Esophagus (tissue), 2 donors: ENCODE results near the gene ELAVL3. TPM values are rescaled to one million over a fixed set of nuclear protein-coding genes. Genes with fewer than 3 reads are reported as not detected.
A peak's percentile ranks its signal among the peaks of the same experiment; 100 is the strongest.

ENCODE experiments used
- H3K27ac ChIP-seq, 2 donors: one replicate each; pipeline ENCODE4 v1.5.1; 2013; ENCODE audit warnings: low read depth in 2 of 2, mild to moderate bottlenecking in 2 of 2, inconsistent platforms in 1 of 2, low read length in 1 of 2, moderate library complexity in 1 of 2
- H3K27me3 ChIP-seq, 2 donors: one replicate each; pipeline ENCODE4 v1.6.1; 2013; ENCODE audit warnings: low read length in 2 of 2, control low read depth in 1 of 2, mild to moderate bottlenecking in 1 of 2; ENCODE audit not compliant: insufficient read depth in 2 of 2, control insufficient read depth in 1 of 2
- H3K36me3 ChIP-seq, 2 donors: one replicate each; pipeline ENCODE4 v1.6.1; 2013; ENCODE audit warnings: low read length in 1 of 2; ENCODE audit not compliant: control insufficient read depth in 2 of 2, insufficient read depth in 2 of 2
- H3K4me1 ChIP-seq, 2 donors: one replicate each; pipeline ENCODE4 v1.6.1; 2013; ENCODE audit warnings: low read length in 1 of 2; ENCODE audit not compliant: control insufficient read depth in 2 of 2, insufficient read depth in 2 of 2
- H3K4me3 ChIP-seq, 2 donors: one replicate each; pipeline ENCODE4 v1.5.1; 2013; ENCODE audit warnings: low read length in 2 of 2, mild to moderate bottlenecking in 2 of 2, low read depth in 1 of 2, moderate library complexity in 1 of 2
- H3K9me3 ChIP-seq, 2 donors: one replicate each; pipeline ENCODE4 v1.6.1; 2013; ENCODE audit warnings: mild to moderate bottlenecking in 2 of 2, low read depth in 1 of 2, low read length in 1 of 2, moderate library complexity in 1 of 2; ENCODE audit not compliant: control insufficient read depth in 2 of 2, insufficient read depth in 1 of 2
- WGBS, 2 donors: extraction: QIAGEN DNeasy Blood & Tissue Kit; methylation state at CpG; one replicate each; pipeline ENCODE4 v1.1.7; 2013; 5-methylcytosine and 5-hydroxymethylcytosine counted together
- polyA plus RNA-seq, 2 donors: library from polyadenylated mRNA; stranded (reverse); fragments of 200-250 nt; gene quantifications; one replicate each; pipeline ENCODE4 v1.2.3, GENCODE V29; 2013
- donor health status: healthy with polysubstance abuse.
- donor health status: Bipolar disorder and iron deficiency.

ELAVL3 gene
- polyA plus RNA-seq, 2 donors = not detected

DNA sequence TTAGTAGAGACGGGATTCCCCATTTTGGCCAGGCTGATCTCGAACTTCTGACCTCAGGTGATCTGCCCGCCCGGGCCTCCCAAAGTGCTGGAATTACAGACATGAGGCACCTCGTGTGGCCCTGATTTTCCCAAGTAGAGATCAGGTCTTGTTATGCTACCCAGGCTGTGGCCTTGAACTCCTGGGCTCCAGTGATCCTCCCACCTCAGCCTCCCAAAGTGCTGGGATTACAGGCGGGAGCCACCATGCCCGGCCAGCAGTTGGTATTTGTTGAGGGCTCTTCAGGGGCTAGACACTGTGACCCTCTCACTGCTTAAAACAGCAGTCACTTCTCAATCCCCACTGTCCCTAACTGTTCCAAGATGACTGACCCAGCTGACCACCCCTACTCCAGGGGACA lies 8.5 kb upstream of the ELAVL3 start:
- Histone ChIP-seq H3K4me3 (no peak overlapping the region), H3K9me3 (no peaks in the 10 kb centered on the region), H3K4me1 (no peaks in the 10 kb centered on the region), H3K36me3 (peaks cover 0 to 21% of the 10 kb centered on the region in 2 donors), H3K27ac (no peak overlapping the region), H3K27me3 (no peaks in the 10 kb centered on the region)
- WGBS, 2 donors = 93 to 95% methylated on average over 7 of the region's 7 CpGs

DNA sequence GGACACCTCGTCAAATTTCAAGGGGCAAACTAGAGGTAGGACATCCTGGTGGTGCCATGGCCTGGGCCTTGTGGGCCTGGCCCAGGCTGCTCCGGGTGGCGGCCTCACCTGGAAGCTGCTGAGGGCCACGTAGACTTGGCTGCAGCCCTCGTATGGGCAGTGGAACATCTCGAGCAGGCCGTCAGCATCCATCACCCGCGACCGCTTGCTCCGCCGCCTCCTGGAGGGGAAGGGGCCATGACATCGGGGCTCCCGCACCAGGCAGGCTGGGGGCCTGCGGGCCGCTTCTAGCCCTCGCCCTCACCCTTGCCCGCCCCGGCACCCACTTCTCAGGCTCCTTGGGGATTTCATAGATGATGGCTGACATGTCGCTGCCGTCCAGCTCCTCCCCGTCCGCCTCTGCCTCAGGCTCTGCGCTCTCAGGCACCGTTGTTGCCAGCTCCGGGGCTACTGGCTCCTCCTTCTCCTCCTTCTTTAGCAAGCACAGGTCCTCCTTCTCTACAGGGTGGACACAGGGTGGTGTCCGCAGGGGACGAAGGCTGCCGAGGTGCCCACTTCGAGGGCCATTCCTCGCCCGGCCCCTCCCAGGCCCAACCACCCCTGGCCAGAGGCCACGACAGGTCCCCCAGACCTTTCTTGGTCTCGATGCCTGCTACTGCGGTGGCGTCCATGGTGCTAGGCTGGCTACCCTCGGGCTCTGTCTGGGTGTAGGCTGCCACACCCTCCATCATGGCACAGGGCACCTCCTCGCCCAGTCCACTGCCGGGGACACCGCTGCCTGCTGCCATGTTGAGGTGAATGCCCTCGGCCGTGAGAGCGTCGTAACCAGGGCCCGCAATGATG lies 6.0 kb upstream of the ELAVL3 start:
- 88 to 89% methylated on average over 41 to 45 of the region's 45 CpGs for WGBS, 2 donors
- Histone ChIP-seq H3K27me3 (peaks cover 0 to under 1% of the 10 kb centered on the region in 2 donors), H3K4me1 (peaks cover 0 to 5% of the 10 kb centered on the region in 2 donors), H3K4me3 (no peak overlapping the region), H3K9me3 (peaks cover 0 to under 1% of the 10 kb centered on the region in 2 donors), H3K27ac (no peak overlapping the region), H3K36me3 (peaks cover 0 to 21% of the 10 kb centered on the region in 2 donors)

DNA sequence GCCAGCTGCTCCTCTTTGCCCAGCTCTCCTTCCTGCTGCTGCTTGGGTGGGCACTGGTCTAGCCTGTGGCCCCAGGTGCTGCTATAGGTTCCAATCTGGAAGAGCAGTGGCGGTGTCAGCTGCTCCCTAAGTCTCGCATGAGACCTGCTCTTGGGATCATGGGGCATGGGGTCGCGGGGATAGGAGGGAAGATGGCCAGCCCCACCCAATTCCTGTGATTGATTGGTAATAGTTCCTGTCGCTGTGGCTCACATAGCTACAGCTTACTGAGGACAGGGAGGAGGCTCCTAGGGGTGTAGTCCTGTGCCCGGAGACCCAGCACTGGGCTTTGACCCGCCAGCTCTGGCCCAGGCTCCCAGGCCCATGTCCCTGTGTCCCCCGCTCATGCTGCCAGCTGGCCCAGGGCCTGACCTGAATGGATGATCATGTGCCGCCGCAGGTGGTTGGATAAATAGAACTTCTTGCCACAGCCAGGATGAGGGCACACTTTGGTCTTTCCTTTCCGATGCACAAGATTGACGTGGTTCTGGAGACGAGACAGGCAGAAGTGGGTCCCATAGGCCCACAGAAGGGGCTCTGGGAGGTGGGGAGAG lies 4.5 kb upstream of the ELAVL3 start:
- H3K36me3 ChIP-seq = peaks cover 0 to 17% of the 10 kb centered on the region in 2 donors

DNA sequence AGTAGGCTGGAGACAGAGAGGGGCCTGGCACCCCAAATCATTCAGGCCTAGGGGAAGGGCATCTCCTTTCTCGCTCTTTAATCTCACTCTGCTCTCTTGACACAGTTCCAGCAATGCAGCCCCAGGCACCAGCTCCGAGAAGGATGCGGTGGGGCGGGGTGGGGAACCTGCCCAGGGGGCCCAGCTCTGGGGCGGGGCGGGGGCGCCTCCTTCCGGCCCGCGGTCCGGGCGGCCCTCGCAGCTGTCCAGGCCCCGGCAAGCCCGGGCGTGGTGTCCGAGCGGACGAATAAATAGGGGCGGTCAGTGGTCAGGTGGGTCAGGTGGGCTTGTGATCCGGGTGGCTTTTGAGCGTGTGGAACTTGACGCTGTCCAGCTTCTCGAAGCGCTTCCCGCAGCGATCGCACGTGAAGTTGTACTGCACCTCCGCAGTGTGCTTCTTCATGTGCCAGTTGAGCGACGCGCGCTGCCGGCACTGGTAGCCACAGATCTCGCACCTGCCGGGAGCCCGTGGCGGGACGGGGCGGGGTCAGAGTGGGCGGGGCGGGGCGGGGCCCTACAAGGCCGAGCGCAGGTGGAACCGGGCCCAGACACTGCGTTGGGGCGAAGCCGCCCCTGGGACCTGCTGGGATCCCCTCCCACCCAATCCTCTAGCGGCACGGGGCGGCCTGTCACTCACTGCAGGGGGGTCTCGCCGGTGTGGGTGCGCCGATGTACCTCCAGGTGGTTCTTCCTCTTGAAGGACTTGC lies 2.7 kb upstream of the ELAVL3 start:
- Histone ChIP-seq H3K4me3 (no peak overlapping the region), H3K27me3 (peaks cover 0 to 10% of the 10 kb centered on the region in 2 donors), H3K27ac (no peak overlapping the region), H3K9me3 (peaks cover 0 to 3% of the 10 kb centered on the region in 2 donors), H3K4me1 (peaks cover 7 to 8% of the 10 kb centered on the region in 2 donors), H3K36me3 (peaks cover 0 to 17% of the 10 kb centered on the region in 2 donors)
- WGBS, 2 donors = 71 to 78% methylated on average over 53 to 57 of the region's 57 CpGs

More for the DNA sequence above, 4.5 kb upstream of the ELAVL3 start:
- no peak overlapping the region for H3K27ac ChIP-seq
- H3K4me1 ChIP-seq = peaks cover 2 to 7% of the 10 kb centered on the region in 2 donors
- 87 to 89% methylated on average over 13 of the region's 13 CpGs for WGBS, 2 donors
- peaks cover 0 to 6% of the 10 kb centered on the region in 2 donors for H3K27me3 ChIP-seq
- H3K4me3 ChIP-seq = no peak overlapping the region
- H3K9me3 ChIP-seq = peaks cover 0 to 3% of the 10 kb centered on the region in 2 donors

DNA sequence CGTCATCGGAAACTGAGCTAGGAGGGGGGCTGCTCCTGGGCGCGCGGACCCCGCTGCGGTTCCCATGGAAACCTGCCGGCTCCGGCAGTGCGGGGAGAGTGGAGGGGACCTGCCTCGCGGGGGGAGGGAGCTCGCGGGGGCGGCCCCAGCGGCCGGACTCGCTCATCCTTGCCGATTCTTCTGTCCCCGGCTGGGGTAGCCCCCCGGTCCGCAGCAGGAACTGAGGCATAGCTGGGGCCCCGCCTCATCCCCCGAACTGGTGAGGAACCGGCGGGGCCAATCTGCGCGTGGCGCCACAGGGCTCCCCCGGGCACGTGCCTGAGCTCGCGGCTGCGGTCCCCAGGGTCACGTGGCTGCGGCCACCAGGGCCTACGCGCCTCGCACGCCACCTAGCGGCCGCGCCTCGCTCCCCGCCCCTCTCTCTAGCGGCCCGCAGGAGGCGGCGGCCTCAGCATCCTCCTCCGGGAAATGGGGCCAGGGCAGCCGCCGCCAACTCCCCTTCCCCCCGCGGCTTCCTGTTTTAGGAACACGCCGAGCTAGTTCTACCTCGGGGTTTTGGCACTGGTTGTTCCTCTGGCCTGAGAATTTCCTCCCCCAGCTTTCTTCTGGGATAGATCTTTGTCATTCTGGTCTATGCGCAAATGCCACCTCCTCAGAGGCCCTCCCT lies 1.7 kb upstream of the ELAVL3 start:
- Histone ChIP-seq H3K4me1 (peaks cover 7 to 8% of the 10 kb centered on the region in 2 donors), H3K9me3 (peaks cover 0 to 3% of the 10 kb centered on the region in 2 donors), H3K27me3 (peaks cover 0 to 10% of the 10 kb centered on the region in 2 donors), H3K27ac (no peak overlapping the region), H3K36me3 (peaks cover 0 to 15% of the 10 kb centered on the region in 2 donors), H3K4me3 (peak overlapping the region in 1 of 2 donors; percentile 8)
- 2 to 3% methylated on average over 49 to 58 of the region's 58 CpGs for WGBS, 2 donors

DNA sequence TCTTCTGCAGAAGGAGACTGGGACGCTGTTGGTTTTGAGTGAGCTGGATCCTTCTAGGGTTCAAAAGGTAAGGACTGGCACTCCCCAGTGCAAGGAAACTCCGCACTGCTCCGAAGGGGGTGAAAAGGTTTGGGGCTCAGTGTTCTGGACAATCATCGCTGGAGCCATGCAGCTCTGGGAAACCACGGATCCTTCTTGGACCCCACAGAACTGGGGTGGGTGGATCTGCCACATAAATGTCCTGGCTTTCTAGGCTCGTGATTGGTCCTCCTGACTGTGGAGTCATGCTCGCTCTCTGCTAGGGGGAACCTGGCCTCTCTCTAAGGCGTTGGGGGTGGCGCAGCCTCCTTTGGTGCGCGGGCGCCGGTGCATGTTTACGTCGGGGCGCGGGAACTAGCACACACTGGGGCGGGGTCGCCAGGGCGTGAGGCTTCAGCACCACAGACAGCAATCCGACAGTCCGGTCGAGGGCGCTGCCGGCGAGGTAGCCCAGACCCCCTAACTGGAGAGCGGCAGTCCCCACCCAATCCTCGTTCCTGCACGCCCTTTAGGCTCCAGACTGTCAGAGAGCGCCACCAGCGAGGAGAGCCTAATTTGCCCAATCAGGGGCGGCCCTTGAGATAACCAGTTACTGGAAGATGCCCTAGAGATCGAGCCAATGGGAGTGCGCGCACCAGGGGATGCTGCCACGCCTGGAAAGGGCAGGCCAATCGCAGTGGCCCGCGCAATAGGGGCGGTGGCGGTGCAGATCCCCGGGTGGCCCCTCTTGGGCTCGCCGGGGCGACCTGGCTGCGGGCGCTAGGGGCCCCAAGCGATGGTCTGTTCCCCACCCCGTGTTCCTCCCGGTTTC lies 913 bp upstream of the ELAVL3 start:
- peaks cover 0 to 10% of the 10 kb centered on the region in 2 donors for H3K27me3 ChIP-seq
- 4 to 7% methylated on average over 47 to 50 of the region's 50 CpGs for WGBS, 2 donors
- H3K4me3 ChIP-seq = peak overlapping the region in 1 of 2 donors; percentile 8
- H3K36me3 ChIP-seq = peaks cover 0 to 8% of the 10 kb centered on the region in 2 donors
- H3K27ac ChIP-seq = no peak overlapping the region
- H3K4me1 ChIP-seq = peaks cover 7 to 8% of the 10 kb centered on the region in 2 donors
- peaks cover 0 to 3% of the 10 kb centered on the region in 2 donors for H3K9me3 ChIP-seq

DNA sequence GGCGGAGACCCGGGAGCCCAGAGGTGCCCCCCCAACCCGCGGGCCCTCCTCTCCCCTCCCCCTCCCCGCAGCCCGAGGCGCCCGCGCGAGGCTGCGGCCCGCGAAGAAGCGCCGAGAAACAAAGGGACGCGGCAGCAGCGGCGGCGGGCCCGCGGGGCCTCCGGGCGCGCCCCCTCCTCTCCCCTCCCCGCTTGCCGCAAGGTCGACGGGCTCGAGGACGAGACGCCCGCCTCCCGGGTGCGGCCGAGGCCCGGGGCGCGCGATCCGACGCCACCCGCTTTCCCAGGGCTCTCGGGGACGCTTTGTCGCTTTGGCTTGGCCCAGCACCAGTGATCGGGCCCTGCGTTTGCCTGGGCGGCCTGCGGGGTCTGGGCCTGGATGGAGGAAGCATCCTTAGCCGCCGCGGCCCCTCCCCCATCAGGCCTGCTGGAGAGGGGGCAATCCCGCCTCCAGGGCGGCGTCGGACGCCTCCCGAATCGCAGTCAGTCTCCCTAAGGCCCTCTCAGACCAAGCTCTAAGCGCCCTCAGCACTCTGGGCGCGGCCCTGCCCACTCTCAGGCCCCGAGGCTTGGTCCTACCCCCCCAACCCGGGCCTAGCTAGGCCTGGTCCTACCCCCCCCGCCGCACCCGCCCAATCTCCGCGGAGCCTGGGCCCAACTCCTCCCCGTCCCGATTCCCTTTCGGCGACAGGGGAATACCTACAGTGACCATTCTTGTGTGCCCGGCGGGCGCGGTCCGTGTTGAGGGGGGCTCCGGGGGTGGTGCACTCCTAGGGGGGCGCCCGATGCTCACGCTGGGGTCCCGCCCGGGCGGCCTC lies 740 bp downstream of the ELAVL3 start:
- WGBS, 2 donors = 7 to 9% methylated on average over 44 to 86 of the region's 86 CpGs
- H3K4me3 ChIP-seq = no peak overlapping the region
- H3K27ac ChIP-seq = no peak overlapping the region
- H3K4me1 ChIP-seq = peaks cover 7 to 8% of the 10 kb centered on the region in 2 donors
- peaks cover 0 to 3% of the 10 kb centered on the region in 2 donors for H3K9me3 ChIP-seq
- H3K27me3 ChIP-seq = peaks cover 0 to 10% of the 10 kb centered on the region in 2 donors
- peaks cover 0 to 3% of the 10 kb centered on the region in 2 donors for H3K36me3 ChIP-seq
